RWPE1 (cell line): ENCODE results near the gene LRRC45.

Experiments used
- CTCF ChIA-PET: fragments of 350-600 bp; sonication (Branson Sonifier 250); formaldehyde crosslinking; extraction: SDS; loops from one replicate; lab custom pipeline; 2021; lab: Yijun Ruan, JAX
- POLR2A ChIA-PET: fragments of 400-600 bp; formaldehyde crosslinking; extraction: SDS; loops from one replicate; lab custom pipeline; 2020; ENCODE audit warnings: antibody characterized with exemption; ENCODE audit not compliant: low non-redundant PET; lab: Yijun Ruan, JAX
- DNase-seq: peaks from one replicate; pipeline ENCODE4 v3.0.0; 2012; ENCODE audit warnings: low spot score
- H3K27ac ChIP-seq: fragments of 450-650 bp; 2 replicates; pipeline ENCODE4 v1.5.1; 2017
- CTCF ChIP-seq: fragments of 450-650 bp; conservative IDR thresholded peaks from 2 replicates; pipeline ENCODE4 v1.5.1; 2017; ENCODE audit warnings: low read depth, mild to moderate bottlenecking

Gene LRRC45

GRCh38 chr17:82016875-82017459, 6.1 kb upstream of the LRRC45 start:
- DNase-seq, result no peak
- ChIA-PET POLR2A (no interaction called here), CTCF (interaction anchor here (0.6 to 4.1 kb wide), 5 partner anchors 29 to 94 kb away, joined by 3 to 35 read pairs (median 3); partner anchors contain the start of gene NOTUM)
- peak overlapping the region; percentile 80 for H3K27ac ChIP-seq
- no peak for TF ChIP-seq CTCF

GRCh38 chr17:82017612-82018151, 5.4 kb upstream of the LRRC45 start:
- peak overlapping the region; percentile 80 for H3K27ac ChIP-seq
- TF ChIP-seq CTCF, result no peak
- ChIA-PET POLR2A (no interaction called here), CTCF (interaction anchor here (0.6 to 4.1 kb wide), 3 partner anchors 58 to 839 kb away, joined by 3 to 35 read pairs (median 4); partner anchors contain the start of gene NOTUM)
- DNase-seq, result no peak

GRCh38 chr17:82018152-82018988, 4.7 kb upstream of the LRRC45 start:
- ChIA-PET POLR2A (no interaction called here), CTCF (interaction anchor here (0.7 to 4.1 kb wide), 5 partner anchors 12 to 58 kb away, joined by 3 to 35 read pairs (median 4); partner anchors contain the start of gene NOTUM)
- H3K27ac ChIP-seq, result peak overlapping the region; percentile 80
- no peak for DNase-seq
- TF ChIP-seq CTCF, result no peak

GRCh38 chr17:82018989-82019689, 4.0 kb upstream of the LRRC45 start:
- ChIA-PET CTCF (interaction anchor here (0.7 to 4.9 kb wide), 14 partner anchors 9 to 644 kb away, joined by 3 to 128 read pairs (median 4); partner anchors contain the start of genes NOTUM and RAC3), POLR2A (interaction anchor here (2.0 kb wide), 1 partner anchor 60 kb away, joined by 4 read pairs; no protein-coding TSS in a partner anchor)
- peak overlapping the region; percentile 80 for H3K27ac ChIP-seq
- no peak for DNase-seq
- TF ChIP-seq CTCF, result no peak

- peak; percentile 81 for TF ChIP-seq CTCF
- ChIA-PET POLR2A (interaction anchor here (2.0 kb wide), 1 partner anchor 60 kb away, joined by 4 read pairs; no protein-coding TSS in a partner anchor), CTCF (interaction anchor here (0.6 to 4.9 kb wide), 17 partner anchors 10 to 906 kb away, joined by 3 to 128 read pairs (median 4); partner anchors contain the start of genes NOTUM and RAC3)
- H3K27ac ChIP-seq, result peak overlapping the region; percentile 80
- DNase-seq, result no peak
Measured at GRCh38 chr17:82019690-82020571, 3.2 kb upstream of the LRRC45 start.
